Activated CD4-positive, alpha-beta T cell treated with anti-CD3 and anti-CD28 coated beads for 4 hours (primary cell): ENCODE data around the gene MYO3A.
"Not testable (repeated sequence)": the region's sequence is repeated elsewhere in the genome, so short reads cannot be mapped to it uniquely, and the experiment has no call there.

Experiments
- DNase-seq, 2 donors: peaks; one replicate each; pipeline ENCODE4 v3.0.0-alpha.2; 2020

The MYO3A gene

DNA sequence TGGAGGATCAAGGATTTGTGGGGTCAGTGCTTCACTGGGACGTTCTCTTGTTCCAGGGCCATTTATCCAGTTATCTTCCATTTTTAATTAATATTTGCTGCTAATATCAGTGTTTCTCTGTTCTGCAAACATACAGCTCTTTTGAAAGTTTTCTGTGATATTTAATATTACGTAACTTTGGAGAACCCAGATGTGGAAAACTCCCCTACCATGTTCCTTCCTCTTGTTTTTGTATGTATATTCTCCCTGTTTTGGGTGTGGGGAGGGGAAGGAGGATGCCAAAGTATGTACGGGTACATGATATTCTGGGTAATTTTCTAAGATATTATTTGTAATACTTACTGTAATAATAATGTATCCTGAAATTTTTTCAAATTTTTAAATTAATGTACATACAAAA, 55.9 kb downstream of the MYO3A start:
- DNase-seq = no peak

DNA sequence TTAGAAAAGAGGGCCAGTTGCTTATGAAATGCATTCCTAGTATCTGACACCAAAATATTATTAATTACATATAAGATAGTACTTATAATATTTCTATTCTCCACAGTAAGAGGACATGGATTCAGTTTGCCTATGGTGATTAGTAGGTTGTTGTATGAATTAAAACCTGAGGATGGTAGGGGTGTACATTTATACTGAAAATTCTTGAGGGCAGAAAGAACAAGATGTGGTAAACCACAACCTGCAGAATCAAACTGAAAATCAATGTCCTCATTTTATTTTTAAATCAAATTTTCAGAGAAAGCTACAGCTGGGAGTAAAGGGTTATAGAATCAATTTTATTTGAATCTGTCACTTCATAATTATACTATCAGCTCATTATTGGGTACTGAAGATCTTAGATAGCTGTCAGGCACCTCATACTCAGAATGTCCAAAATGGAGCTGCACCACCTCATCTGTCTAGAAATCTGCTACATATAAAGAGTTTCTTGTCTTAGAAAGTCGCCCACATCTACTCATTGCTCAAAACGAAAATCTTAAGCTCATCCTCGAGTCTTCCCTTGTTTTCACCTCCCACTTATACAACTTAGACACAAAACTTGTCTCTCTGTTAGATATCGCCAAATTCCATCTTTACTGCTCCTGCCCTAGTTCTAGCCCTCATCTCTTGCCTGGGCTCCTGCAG, 65.4 kb downstream of the MYO3A start:
- DNase-seq = no peak

GRCh38 chr10:26000971-26001370, 66.9 kb downstream of the MYO3A start:
- no peak for DNase-seq

DNA sequence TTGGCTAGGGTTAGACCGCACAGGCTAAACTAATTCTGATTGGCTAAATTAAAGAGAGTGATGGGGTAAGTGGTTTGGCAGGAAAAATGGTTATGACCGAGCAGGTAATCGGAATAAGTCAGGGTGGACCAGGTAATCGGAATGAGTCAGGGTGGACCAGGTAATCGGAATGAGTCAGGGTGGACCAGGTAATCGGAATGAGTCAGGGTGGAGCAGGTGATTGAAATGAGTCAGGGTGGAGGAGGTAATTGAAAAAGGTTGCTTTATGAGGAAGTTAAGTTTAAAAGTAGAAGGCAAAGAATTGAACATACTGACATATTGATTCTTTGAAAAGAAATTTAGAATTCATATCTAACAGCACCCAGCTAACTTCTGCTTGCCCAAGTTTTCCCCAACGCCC, 68.4 kb downstream of the MYO3A start:
- DNase-seq = not testable (repeated sequence)

DNA sequence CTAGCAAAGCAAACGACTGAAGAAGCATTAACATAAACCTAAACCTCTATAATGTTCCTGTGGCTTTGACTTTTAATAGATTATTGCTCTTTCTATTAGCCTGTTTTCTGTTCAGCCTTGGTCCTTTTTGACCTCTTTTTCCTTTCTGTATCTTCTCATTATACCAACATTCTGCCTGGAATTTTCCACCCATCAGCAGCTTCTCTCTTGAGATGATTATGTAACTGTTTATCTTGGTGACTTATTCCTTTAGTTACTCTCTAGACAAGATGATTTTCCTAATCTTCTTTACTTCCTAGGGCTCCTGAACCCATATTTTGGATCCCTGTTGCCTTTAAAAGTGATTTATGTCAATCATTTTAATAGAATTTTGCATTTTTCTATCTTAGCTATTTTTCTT, 81.1 kb downstream of the MYO3A start:
- no peak for DNase-seq

- no peak for DNase-seq
Observed at GRCh38 chr10:26022831-26023230, 88.8 kb downstream of the MYO3A start.

- no peak for DNase-seq
Observed at GRCh38 chr10:26024303-26024702, 90.3 kb downstream of the MYO3A start.

GRCh38 chr10:26025523-26025922, 91.5 kb downstream of the MYO3A start:
- DNase-seq = no peak

- DNase-seq = no peak
Observed at GRCh38 chr10:26029858-26030257, 95.8 kb downstream of the MYO3A start.

GRCh38 chr10:26031300-26031699, 97.3 kb downstream of the MYO3A start:
- no peak for DNase-seq

GRCh38 chr10:26043469-26043868, 109.4 kb downstream of the MYO3A start:
- DNase-seq = no peak

- DNase-seq = no peak
Observed at GRCh38 chr10:26044141-26044749, 110.2 kb downstream of the MYO3A start.

DNA sequence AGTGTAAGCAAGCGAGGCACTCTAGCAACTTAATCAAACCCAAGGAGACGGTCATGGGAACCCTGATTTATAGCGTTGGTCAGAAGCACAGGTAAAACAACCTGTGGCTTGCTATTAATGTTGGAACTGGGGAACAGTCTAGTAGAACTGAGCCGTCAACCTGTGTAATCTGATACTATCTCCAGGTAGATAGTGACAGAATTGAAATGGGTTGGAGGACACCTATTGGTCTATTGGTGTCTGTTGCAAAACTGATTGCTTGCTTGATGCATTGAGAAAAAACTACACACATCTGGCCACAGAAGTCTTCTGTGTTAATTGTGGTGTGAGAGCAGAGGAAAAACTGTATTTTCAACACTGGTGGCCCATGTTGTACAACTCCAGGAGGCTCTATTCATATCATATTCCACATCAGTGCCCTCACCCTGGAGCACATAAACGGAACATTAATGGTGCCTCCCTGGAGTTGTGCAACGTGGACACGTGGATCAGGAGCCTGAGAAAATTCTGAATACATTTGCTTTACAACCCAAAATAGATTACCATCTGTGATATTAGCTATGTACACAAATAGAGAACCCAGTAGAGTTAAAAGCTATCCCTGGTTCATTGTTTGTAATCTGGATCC, 112.2 kb downstream of the MYO3A start:
- no peak for DNase-seq

GRCh38 chr10:26048756-26049155, 114.7 kb downstream of the MYO3A start:
- no peak for DNase-seq

DNA sequence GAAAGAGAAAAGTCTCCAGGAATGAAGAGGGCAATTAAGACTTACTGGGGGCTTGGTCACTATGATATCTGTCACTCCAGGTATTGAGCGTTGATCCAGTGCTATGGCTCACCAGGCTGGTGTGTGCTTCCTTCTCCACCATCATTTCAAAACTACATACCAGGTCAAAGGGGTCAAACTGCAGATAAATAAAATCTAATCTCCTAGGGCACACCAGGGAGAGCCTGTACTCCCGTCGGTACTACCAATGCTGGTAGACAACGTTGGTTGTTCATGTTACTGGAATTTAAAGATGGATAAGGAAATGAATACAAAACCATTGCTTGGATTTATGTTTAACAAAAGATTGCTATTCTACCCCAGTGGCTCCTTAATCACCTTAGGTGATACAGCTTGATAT, 118.3 kb downstream of the MYO3A start:
- no peak for DNase-seq

GRCh38 chr10:26057466-26057865, 123.4 kb downstream of the MYO3A start:
- no peak for DNase-seq

DNA sequence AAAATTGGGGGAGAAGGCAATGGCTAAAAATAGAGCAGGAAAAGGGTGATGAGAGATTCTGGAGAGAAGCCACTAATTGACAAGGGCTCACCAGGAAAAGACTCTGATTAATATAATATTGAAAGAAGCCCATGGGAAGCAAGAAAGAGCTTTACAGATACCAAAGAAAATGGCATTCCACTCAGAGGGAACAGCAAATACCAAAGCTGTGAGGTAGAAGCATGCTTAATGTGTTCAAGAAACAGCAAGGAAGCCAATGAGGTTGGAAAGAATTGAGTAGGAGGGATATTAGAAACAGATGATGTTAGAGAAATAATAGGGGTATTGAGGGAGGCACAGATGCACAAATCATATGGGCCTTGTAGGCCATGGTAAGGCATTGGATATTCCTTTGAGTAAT, 130.1 kb downstream of the MYO3A start:
- DNase-seq = no peak

- no peak for DNase-seq
Observed at GRCh38 chr10:26067680-26068079, 133.7 kb downstream of the MYO3A start.

DNA sequence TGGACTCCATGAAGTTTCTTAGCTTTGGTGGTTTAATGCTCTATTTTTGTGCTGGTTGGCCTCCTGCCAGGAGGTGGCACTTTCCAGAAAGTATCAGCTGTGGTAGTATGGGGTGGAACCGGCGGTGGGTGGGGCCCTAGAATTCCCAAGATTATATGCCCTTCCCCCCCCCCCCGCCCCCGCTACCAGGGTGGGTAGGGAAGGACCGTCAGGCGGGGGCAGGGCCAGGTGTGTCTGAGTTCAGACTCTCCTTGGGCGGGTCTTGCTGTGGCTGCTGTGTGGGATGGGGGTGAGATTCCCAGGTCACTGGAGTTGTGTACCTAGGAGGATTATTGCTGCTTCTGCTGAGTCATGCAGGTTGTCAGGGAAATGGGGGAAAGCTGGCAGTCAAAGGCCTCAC, 146.9 kb downstream of the MYO3A start:
- not testable (repeated sequence) for DNase-seq

- DNase-seq = no peak
Observed at GRCh38 chr10:26081459-26081858, 147.4 kb downstream of the MYO3A start.

DNA sequence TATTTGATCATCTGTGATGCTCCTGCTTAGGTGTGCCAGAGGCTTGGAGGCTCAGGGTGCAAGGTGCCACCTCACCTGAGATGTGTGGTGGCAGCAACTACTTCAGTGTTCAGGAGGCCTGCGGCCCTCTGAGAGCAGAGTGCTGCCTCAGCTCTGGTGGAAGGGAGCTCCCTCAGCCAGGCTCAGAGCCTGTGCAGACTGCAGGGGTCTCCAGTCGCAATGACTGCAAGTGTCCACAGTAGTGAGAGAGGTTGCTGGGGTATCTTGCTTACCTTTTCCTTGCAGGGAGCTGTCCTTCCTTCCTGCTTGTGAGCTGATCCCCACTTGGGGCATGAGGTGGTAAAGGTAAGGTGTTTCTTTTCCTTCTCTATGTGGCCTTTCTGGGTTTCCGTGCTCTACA, 151.5 kb downstream of the MYO3A start:
- no peak for DNase-seq

DNA sequence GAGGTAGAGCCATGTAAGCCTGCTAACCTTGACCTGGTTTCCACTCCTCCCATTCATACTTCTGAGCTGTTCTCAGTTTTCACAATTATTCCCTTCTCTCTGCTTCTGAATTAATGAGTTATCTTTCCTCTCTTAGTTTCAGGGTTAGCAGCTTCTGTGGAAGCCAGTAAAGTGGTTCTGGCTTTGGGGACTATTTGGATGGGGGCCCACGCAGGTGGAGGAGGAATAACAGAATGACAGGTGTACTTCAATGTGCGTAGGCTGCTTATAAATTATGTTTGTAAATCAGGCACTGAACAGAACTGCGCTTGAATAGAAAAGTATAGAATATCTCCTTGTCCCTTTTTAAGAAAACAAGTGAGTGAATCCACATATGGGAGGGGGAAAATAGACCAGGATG, 153.6 kb downstream of the MYO3A start:
- no peak for DNase-seq

DNA sequence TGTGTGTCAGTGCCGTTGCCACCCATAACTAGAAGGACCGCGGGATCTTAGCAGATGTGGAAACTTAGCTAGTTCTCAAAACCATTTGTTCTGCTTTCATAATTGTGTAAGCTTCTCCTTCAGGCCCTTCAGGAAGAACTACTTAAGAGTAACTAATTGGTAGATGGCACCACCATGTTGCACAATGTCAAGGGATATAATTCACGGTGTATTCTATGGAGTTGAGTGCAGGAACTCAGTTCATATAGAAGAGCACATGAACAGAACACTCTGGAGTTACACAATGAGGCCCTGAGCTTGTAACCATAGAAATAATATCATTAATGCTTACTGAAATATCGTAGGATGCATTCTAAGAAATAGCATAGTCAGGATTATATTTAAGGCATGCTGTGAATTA, 156.0 kb downstream of the MYO3A start:
- no peak for DNase-seq

GRCh38 chr10:26090762-26091161, 156.7 kb downstream of the MYO3A start:
- no peak for DNase-seq

DNA sequence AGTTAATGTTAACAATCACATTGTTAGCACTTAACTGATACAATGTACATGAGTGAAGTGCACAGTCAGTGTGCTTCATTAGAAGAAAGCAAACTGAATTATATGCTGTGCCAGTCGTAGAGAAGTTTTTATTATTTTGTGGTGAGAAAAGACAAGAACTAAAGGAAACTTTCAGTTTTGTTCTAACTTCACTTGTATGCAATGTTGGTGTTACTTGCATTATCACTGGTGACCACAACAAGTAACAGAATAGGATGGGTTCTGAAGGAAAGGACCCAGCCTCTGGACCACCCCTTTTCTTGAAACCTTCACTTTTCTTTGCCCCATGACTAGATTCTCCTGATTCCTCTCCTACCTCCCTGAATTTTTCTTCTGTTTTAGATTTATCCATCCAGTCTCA, 159.2 kb downstream of the MYO3A start:
- no peak for DNase-seq
